ENCODE results near the gene ORC5.

- no peak for TF ChIP-seq TEAD4 (CRISPR knock-in tag; IDR thresholded peaks at IDR 0.05)
- no peak for TF ChIP-seq ZNF416 (CRISPR knock-in tag; IDR thresholded peaks at IDR 0.05)
- no peak for TF ChIP-seq CTCF (IDR thresholded peaks at IDR 0.05)
- TF ChIP-seq E2F1 (CRISPR knock-in tag; IDR thresholded peaks at IDR 0.05), result no peak
- TF ChIP-seq ZNF423 (CRISPR knock-in tag; IDR thresholded peaks at IDR 0.05), result no peak
- no peak for TF ChIP-seq IRF1 (CRISPR knock-in tag; IDR thresholded peaks at IDR 0.05)
- TF ChIP-seq ETV6 (CRISPR knock-in tag; IDR thresholded peaks at IDR 0.05), result no peak
- no peak for TF ChIP-seq PREB (CRISPR knock-in tag; IDR thresholded peaks at IDR 0.05; ENCODE audit: borderline replicate concordance)
- no peak for TF ChIP-seq KAT7 (CRISPR knock-in tag; IDR thresholded peaks at IDR 0.05; ENCODE audit: borderline replicate concordance)
- TF ChIP-seq ZNF121 (CRISPR knock-in tag; IDR thresholded peaks at IDR 0.05), result no peak
These were observed 474 bp downstream of the ORC5 start for GRCh38 chr7:104207348-104207730.

Data from WTC11 (cell line).